Peyer's patch (tissue), 4 donors: Measurements from ENCODE around the gene ABR. TPM values are rescaled to one million over a fixed set of nuclear protein-coding genes. Genes with fewer than 3 reads are reported as not detected.

Experiments
- DNase-seq, 3 donors: peaks; one replicate each; pipeline ENCODE4 v3.0.0-alpha.2; 2017 to 2019
- H3K27ac ChIP-seq, 4 donors: fragments of 200-600 bp; sonication (generic); one replicate each; pipeline ENCODE4 v1.5.1; 2016 to 2019
- H3K27me3 ChIP-seq, 2 donors: fragments of 200-600 bp; sonication (generic); one replicate each; pipeline ENCODE4 v1.5.1; 2019
- H3K36me3 ChIP-seq, 3 donors: fragments of 200-600 bp; sonication (generic); one replicate each; pipeline ENCODE4 v1.5.1; 2016 to 2019
- H3K4me1 ChIP-seq, 4 donors: fragments of 200-600 bp; sonication (generic); one replicate each; pipeline ENCODE4 v1.5.1; 2016 to 2019
- H3K4me3 ChIP-seq, 4 donors: fragments of 200-600 bp; sonication (generic); 1 replicate in 3 of 4; 2 replicates in 1 of 4; pipeline ENCODE4 v1.5.1; 2016 to 2019; ENCODE audit warnings: mild to moderate bottlenecking in 1 of 4
- H3K9me3 ChIP-seq, 4 donors: fragments of 200-600 bp; sonication (generic); one replicate each; pipeline ENCODE4 v1.5.1; 2016 to 2019; ENCODE audit warnings: mild to moderate bottlenecking in 1 of 4
- POLR2A ChIP-seq, 2 donors: fragments of 450-650 bp; IDR thresholded peaks; one replicate each; pipeline ENCODE4 v1.5.1; 2017; ENCODE audit warnings: antibody characterized with exemption in 2 of 2, mild to moderate bottlenecking in 2 of 2, moderate library complexity in 2 of 2
- total RNA-seq, 4 donors: library from RNA; depleted of rRNA; stranded (reverse); fragments of >200 nt; gene quantifications; one replicate each; pipeline ENCODE4 v1.1.0, GENCODE V29; 2016
- TF ChIP-seq, protein P1 (sequence below), 6 experiments: fragments of 450-650 bp in 4 of 6; fragments of 200-600 bp in 2 of 6; sonication (generic) in 1 of 6; IDR thresholded peaks; one replicate each; pipeline ENCODE4 v1.5.1; 2017 to 2019; ENCODE audit warnings: antibody characterized with exemption in 6 of 6, mild to moderate bottlenecking in 3 of 6, moderate library complexity in 1 of 6

The ABR gene
- total RNA-seq = 100 to 1,000 TPM; 220 to 753 (median 440) TPM

DNA sequence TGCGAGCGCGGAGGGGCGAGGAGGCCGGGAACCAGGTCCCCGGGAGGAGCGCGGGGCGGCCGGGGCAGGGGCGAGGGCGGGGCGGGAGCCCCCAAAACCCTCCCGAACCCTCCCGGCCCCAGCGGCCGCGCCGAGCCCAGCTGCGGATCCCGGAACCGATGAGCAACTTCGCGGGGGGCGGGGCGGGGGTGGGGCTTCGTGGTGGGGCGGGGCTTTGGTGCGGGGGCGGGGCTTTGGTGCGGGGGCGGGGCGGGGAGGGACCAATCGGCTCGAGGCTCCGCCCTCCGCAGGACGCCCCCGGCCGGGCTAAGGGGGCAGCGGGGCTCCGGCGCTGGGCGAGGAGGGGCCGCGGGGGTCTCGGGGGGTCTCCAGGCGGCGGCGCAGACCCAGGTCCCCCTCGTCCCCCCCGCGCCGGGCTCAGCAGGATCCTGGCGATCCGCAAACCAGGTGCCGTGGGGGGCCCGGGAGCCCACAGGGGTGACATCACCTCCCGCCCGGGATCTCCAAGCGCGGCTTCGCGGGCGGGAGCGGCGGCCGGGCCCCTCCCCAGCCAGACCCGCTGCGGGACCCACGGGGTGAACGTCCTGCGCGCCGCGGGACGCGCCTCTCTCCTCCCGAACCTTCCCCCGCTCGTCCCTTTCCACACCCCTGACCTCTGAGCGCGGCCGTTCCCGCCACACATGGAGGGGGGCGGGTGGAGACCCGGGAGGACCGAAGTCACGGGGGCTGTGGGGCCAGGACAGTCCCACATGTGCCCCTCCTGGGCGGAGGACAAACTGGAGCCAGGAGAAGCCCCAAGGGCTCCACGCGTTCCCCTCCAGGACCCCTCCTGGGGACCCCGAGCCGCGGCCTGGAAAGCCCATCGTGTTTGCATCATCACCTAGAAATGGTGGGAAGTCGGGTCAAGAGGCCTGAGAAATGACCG is at the start of gene ABR:
Gene ABR, minus strand, starts transcription at position 164 of the 925 bp plus-strand sequence. CDS start 254 bp downstream, outside the sequence.
- peak; percentile 57 to 71 (median 68) for DNase-seq
- no peak for TF ChIP-seq POLR2A (IDR thresholded peaks at IDR 0.05)
- TF ChIP-seq, protein P1, sequence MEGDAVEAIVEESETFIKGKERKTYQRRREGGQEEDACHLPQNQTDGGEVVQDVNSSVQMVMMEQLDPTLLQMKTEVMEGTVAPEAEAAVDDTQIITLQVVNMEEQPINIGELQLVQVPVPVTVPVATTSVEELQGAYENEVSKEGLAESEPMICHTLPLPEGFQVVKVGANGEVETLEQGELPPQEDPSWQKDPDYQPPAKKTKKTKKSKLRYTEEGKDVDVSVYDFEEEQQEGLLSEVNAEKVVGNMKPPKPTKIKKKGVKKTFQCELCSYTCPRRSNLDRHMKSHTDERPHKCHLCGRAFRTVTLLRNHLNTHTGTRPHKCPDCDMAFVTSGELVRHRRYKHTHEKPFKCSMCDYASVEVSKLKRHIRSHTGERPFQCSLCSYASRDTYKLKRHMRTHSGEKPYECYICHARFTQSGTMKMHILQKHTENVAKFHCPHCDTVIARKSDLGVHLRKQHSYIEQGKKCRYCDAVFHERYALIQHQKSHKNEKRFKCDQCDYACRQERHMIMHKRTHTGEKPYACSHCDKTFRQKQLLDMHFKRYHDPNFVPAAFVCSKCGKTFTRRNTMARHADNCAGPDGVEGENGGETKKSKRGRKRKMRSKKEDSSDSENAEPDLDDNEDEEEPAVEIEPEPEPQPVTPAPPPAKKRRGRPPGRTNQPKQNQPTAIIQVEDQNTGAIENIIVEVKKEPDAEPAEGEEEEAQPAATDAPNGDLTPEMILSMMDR (IDR thresholded peaks at IDR 0.05) = no peak
- no peaks in the 10 kb centered on the region for H3K9me3 ChIP-seq
- peak within 1 kb of the TSS; percentile 68 to 96 (median 80) for H3K4me3 ChIP-seq
- H3K4me1 ChIP-seq = peaks cover 0 to 53% (median 38%) of the 10 kb centered on the region in 4 donors
- no peaks in the 10 kb centered on the region for H3K27me3 ChIP-seq
- no peaks in the 10 kb centered on the region for H3K36me3 ChIP-seq
- peak within 1 kb of the TSS; percentile 57 to 77 (median 65) for H3K27ac ChIP-seq

DNA sequence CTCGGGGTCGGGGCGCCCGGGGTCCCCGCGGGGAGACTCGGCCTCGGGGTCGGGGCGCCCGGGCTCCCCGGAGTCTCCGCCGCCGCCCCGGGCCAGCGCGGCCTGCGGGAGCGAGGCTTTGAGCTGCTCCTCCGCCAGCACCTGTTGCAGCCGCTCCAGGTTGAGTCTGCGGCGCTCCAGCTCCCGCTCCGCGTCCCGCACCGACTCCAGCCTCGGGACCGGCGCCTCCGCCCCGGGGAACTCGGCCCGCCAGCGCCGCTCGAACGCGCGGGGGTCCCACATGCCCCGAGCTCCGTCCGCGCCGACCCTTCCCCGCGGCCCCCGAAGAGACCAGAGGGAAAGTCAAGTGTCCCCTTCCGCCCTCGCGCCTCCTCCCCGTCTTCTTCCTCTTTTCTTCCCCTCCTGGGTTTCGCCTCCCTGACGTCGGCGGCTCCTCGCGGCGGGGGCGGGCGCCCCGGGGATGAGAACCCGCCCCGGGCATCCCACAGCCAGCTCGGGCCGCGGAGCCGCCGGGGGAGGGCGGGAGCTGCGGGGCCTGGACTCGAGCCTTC is 49.6 kb upstream of the ABR start:
- TF ChIP-seq POLR2A (IDR thresholded peaks at IDR 0.05) = peak; percentile 77 to 79
- TF ChIP-seq, protein P1 (IDR thresholded peaks at IDR 0.05) = no peak
- Histone ChIP-seq H3K27me3 (no peaks in the 10 kb centered on the region), H3K27ac (peak overlapping the region; percentile 71 to 93 (median 84)), H3K4me1 (peaks cover 0 to 34% (median 15%) of the 10 kb centered on the region in 4 donors), H3K4me3 (peak overlapping the region; percentile 59 to 94 (median 82)), H3K9me3 (no peaks in the 10 kb centered on the region), H3K36me3 (no peaks in the 10 kb centered on the region)
- peak; percentile 85 to 93 (median 88) for DNase-seq

DNA sequence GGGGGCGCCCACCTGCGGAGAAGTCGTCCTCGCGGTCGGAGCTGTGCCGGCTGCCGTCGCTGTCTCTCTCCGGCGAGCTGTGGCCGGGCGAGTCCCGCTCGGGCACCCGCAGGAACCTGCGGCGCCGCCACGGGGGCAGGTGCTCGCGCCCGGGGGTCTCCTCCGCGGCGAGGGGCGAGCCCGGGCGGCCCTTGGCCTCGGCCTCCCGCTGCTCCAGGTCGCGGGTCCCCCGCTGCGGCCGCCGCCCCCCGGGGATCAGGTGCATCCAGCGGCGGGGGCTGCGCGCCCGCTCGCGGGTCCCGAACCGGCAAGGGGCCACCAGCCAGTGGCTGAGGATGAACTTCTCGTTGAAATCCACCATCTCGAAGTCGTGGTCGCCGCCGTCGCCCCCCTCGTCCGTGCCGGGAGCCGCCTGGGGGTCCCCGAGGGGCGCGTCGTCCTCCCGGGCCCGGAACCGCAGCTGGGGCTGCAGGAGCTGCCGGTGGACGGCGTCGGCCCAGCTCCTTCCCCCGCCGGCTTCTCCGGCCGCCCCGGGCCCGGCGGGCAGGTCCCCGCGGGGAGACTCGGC is 49.1 kb upstream of the ABR start:
- Histone ChIP-seq H3K4me1 (peaks cover 0 to 34% (median 15%) of the 10 kb centered on the region in 4 donors), H3K27ac (peak overlapping the region; percentile 71 to 93 (median 84)), H3K27me3 (no peaks in the 10 kb centered on the region), H3K36me3 (no peaks in the 10 kb centered on the region), H3K9me3 (no peaks in the 10 kb centered on the region), H3K4me3 (peak overlapping the region; percentile 59 to 94 (median 82))
- no peak for TF ChIP-seq POLR2A (IDR thresholded peaks at IDR 0.05)
- TF ChIP-seq, protein P1 (IDR thresholded peaks at IDR 0.05) = no peak
- peak in 1 of 3 donors; percentile 58 for DNase-seq

DNA sequence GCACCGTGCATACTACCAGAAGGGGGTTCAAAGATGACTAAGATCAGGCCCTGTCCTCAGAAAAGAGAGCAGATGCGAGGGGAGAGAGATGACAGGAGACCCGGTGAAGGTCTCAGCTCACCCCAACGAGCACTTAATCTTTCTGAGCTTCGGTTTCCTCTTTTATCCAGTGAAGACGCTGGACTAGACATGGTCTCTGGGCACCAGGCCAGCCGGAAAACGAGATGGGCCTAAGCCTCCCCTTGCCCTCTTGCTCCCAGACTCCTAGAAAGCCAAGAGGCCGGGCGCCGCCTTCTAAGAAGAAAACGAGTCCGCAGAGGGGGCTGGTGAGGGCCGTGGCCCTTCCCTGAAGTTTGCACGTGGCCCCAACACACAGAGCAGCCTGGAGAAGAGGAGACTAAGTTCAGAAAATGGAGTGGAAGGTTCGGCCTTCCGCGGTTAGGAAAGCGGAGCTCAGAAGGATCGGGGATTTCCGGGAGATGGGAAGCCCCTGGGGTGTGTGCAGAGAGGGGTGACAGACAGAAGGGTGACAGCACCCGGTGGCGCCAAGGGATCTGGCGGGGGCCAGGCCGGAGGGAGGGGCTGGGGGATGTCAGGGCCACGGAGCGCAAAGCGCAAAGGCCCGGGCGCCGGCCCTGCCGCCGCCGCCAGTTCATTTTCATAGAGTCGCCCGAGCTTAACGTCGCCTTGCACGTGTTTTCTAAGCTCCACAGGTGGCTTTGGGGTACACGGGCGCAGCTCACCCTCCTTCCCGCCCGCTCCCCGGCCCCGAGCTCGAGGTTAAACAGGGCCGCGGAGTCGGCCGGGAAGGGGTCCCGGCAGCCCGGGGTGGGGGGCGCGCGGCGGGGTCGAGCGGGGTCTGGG is 48.4 kb upstream of the ABR start:
- Histone ChIP-seq H3K9me3 (no peaks in the 10 kb centered on the region), H3K27ac (peak overlapping the region; percentile 71 to 93 (median 84)), H3K4me1 (peaks cover 0 to 34% (median 15%) of the 10 kb centered on the region in 4 donors), H3K4me3 (peak overlapping the region; percentile 59 to 94 (median 82)), H3K36me3 (no peaks in the 10 kb centered on the region), H3K27me3 (no peaks in the 10 kb centered on the region)
- peak; percentile 64 to 81 (median 71) for DNase-seq
- TF ChIP-seq, protein P1 (IDR thresholded peaks at IDR 0.05) = no peak
- no peak for TF ChIP-seq POLR2A (IDR thresholded peaks at IDR 0.05)

DNA sequence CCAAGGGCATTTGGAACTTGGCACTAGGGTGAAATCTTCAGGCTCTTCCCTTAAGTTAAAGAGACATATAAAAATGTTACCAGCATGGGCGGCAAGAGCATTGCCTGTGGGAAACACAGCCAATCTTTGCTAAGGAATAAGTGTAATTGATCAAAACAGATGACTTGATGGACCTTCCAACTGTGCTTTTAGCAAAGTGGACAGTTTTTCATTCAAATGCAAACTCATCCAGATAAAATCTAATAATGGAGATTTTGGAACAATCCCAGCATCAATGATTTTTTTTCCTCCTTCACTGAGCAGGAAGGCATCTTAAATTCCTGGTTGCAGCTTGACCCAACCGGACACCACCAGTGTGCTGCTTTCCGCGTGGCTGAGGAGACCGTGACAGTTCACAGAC is 47.6 kb upstream of the ABR start:
- TF ChIP-seq, protein P1 (IDR thresholded peaks at IDR 0.05) = no peak
- no peak for TF ChIP-seq POLR2A (IDR thresholded peaks at IDR 0.05)
- Histone ChIP-seq H3K27me3 (no peaks in the 10 kb centered on the region), H3K4me1 (peaks cover 0 to 34% (median 15%) of the 10 kb centered on the region in 4 donors), H3K9me3 (no peaks in the 10 kb centered on the region), H3K27ac (no peak overlapping the region), H3K36me3 (no peaks in the 10 kb centered on the region), H3K4me3 (peak overlapping the region; percentile 59 to 94 (median 82))
- DNase-seq = no peak
